ENCODE data around the gene STK38.
"Not testable (repeated sequence)": the region's sequence is repeated elsewhere in the genome, so short reads cannot be mapped to it uniquely, and the experiment has no call there.

Gene STK38

GRCh38 chr6:36479256-36479655 is 68.0 kb downstream of the STK38 start:
- DNase-seq: no peak

- no peak for DNase-seq
Measured at GRCh38 chr6:36478051-36478526, 69.2 kb downstream of the STK38 start.

- DNase-seq: no peak
Measured at GRCh38 chr6:36469946-36470345, 77.3 kb downstream of the STK38 start.

- no peak for DNase-seq
Measured at GRCh38 chr6:36469148-36469661, 78.1 kb downstream of the STK38 start.

- DNase-seq: no peak
Measured at GRCh38 chr6:36467625-36468024, 79.7 kb downstream of the STK38 start.

- no peak for DNase-seq
Measured at GRCh38 chr6:36464233-36464632, 83.0 kb downstream of the STK38 start.

GRCh38 chr6:36463676-36464075 is 83.6 kb downstream of the STK38 start:
- DNase-seq: no peak

- no peak for DNase-seq
Measured at GRCh38 chr6:36461646-36462045, 85.6 kb downstream of the STK38 start.

- DNase-seq: no peak
Measured at GRCh38 chr6:36460916-36461315, 86.4 kb downstream of the STK38 start.

GRCh38 chr6:36459501-36459900 is 87.8 kb downstream of the STK38 start:
- DNase-seq: no peak

- DNase-seq: no peak
Measured at GRCh38 chr6:36455486-36456027, 91.7 kb downstream of the STK38 start.

GRCh38 chr6:36452897-36453296 is 94.4 kb downstream of the STK38 start:
- not testable (repeated sequence) for DNase-seq

- not testable (repeated sequence) for DNase-seq
Measured at GRCh38 chr6:36449173-36449572, 98.1 kb downstream of the STK38 start.

- no peak for DNase-seq
Measured at GRCh38 chr6:36445621-36446020, 101.7 kb downstream of the STK38 start.

- no peak for DNase-seq
Measured at GRCh38 chr6:36444470-36444869, 102.8 kb downstream of the STK38 start.
